Keratinocyte (primary cell): ENCODE results near the gene SMIM14.

Experiments
- CTCF ChIP-seq, 3 experiments: IDR thresholded peaks in 1 of 3; conservative IDR thresholded peaks in 1 of 3; optimal IDR thresholded peaks in 1 of 3; 2 replicates in 2 of 3; 3 replicates in 1 of 3; pipeline versions ENCODE3 to v1.5.1; 2011; ENCODE audit warnings: low read length in 3 of 3, mild to moderate bottlenecking in 3 of 3, moderate library complexity in 2 of 3, control low read depth in 1 of 3, inconsistent platforms in 1 of 3; ENCODE audit not compliant: insufficient read depth in 2 of 3; ENCODE audit errors: extremely low read depth in 1 of 3
- EZH2 ChIP-seq: IDR thresholded peaks from one replicate; pipeline ENCODE4 v1.6.1; 2012; ENCODE audit warnings: inconsistent platforms, mild to moderate bottlenecking, low read length, moderate library complexity

GRCh38 chr4:39533541-39533940, 105.1 kb downstream of the SMIM14 start:
- TF ChIP-seq CTCF (optimal IDR thresholded peaks at IDR 0.05 in 1 of 3, IDR thresholded peaks at IDR 0.05 in 1 of 3, conservative IDR thresholded peaks at IDR 0.05 in 1 of 3; ENCODE audit: extremely low read depth in 1 of 3, insufficient read depth in 2 of 3, low read length in 3 of 3) (no peak), EZH2 (no peak)
